T47D (cell line): ENCODE data around the gene SETD3.
A peak's percentile ranks its signal among the peaks of the same experiment; 100 is the strongest.

Experiments
- DNase-seq, 2 experiments: peaks; one replicate each; pipeline versions ENCODE4 v3.0.0 to v3.0.0-alpha.2; 2011 to 2012; ENCODE audit warnings: low read depth in 1 of 2, low spot score in 1 of 2
- JUND ChIP-seq: IDR thresholded peaks from 2 replicates; pipeline ENCODE4 v1.6.1; 2012; ENCODE audit warnings: low read depth
- in situ Hi-C: cut with HindIII; loops from 2 replicates; pipeline ENCODE4 v1.10.0; 2016; ENCODE audit warnings: low sequenced_read_pairs, low pct_unique_long_range_greater_than_20kb

The SETD3 gene

DNA sequence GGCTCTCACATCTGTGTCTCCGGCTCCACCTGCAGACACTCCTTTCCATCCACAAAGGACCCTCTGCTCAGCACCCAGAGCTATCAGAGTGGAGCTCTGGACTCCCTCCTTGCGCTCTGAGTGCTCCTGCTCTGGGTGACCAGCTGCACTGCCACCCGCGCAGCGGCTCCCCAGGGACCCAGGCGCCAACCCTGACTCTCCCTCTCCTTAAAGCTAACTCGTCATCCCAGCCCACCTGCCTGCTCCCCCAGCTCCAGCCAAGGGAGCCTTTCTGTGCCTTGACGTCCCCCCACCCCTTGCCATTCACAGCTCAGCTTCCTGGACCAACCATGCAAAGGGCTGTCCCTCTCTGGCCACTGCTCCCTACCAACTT is 99.0 kb downstream of the SETD3 start:
- in situ Hi-C loops = no loop called here
- no peak for DNase-seq
- TF ChIP-seq JUND = no peak

DNA sequence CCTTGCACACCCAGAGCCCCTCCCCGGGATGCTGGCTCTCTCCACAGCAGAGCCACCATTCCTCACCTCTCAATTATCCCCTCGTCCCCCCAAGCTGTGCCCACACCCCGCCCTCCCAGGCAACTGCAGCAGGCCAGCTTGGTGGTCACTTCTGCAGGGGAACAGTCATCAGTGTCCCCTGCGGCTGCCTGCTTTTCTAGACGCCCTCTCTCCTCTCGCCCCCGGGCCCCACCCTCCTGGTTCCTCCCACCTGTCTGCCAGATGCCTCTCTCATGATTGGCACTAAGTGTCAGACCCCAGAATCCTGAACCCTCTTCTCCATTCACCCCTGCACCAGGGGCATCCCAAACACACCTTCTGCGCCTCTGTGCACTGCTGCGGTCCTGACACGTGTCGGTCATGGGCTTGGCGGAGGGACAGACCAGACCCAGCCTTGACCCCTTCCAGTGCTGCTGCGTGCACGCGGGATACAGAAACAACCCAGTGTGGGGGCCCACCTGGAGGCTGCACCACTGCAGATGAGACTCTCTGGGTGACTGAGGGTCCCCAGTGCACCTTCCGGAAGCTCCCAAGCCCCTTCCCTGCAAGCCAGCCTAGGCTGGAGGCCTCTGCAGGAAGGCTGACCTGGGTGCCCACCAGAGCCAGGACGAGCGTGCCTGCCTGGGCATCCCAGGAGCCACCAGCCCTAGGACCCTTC is 99.5 kb downstream of the SETD3 start:
- DNase-seq = no peak
- in situ Hi-C loops = no loop called here
- no peak for TF ChIP-seq JUND

DNA sequence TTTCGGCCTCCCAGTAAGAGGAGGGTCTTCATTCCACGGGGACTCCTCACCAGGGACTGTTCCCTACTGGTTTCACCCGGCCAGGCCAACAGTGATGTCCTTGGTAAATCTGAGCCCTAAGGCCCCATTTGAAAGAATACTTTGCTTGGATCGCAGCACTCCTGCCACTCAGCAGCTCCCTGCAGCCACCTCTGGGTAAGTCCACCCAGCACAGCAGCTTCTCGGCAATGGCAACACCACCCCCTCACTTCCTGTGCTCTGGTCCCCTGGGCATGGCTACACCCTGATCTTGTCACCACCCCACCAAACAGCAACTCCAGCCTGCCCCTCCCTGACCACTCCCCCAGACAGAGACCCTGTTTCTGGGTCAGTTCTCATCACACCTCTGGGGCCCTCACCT is 100.3 kb downstream of the SETD3 start:
- no peak for DNase-seq
- TF ChIP-seq JUND = no peak
- in situ Hi-C loops = no loop called here

DNA sequence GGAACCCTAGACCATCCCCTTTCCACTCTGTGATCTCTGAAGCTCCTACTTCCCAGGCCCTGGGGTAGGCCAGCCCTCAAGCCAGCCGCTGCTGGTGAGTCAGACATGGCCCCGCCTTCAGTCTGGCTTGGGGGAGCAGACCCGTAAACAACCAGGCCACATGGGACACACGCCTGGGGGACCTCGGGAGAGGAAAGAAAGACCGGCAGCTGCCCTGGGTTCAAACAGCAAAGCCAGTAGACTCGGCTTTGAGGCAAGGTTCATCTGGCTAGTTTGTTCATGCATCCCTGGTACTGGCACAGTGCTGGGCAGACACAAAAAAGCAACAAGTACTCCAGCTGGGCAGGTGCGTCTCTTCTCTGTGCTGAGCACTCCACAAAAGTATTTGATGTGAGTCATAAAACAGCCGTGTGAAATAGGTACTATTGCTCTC is 101.9 kb downstream of the SETD3 start:
- no peak for TF ChIP-seq JUND

DNA sequence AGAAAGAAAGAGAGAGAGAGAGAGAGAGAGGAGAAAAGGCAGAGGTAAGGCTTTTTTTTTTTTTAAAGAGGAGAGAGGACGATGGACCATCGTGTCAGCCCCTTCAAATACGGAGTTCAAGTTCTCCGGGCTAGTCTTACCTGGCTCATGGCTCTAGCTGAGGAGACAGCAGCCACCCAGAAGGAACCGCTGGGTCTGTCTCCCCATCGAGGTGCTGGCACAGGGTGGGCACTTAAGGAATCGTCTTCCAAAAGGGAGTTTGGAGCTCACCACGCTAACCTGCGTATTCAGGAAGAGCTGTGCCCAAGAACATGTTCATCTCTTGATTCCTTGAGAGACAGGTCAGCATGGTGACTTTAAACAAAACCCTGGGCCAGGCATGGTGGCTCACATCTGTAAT is 102.7 kb downstream of the SETD3 start:
- DNase-seq = no peak
- TF ChIP-seq JUND = no peak
- in situ Hi-C loops = no loop called here

More for the DNA sequence above, 101.9 kb downstream of the SETD3 start:
- no peak for DNase-seq
- in situ Hi-C loops = no loop called here

DNA sequence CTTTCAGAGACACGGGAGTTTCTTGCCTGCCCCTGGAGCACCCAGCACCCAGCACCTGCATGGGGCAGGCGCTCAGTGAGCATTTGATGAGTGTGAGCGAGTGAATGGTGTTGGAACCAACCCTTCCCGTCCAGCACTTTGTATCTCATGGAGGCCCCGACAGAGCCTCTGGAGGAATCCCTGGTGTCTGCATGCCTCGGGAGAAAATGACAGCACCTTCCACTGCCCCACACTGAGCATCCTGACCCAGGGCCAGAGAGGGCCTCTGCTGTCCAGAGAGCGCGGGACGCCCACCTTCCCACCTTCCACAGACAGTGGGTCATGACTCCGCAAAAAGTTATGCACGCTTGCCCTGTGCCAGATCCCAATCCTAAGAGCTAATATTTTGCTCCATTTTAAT is 105.7 kb downstream of the SETD3 start:
- in situ Hi-C loops = no loop called here
- DNase-seq = no peak
- no peak for TF ChIP-seq JUND

DNA sequence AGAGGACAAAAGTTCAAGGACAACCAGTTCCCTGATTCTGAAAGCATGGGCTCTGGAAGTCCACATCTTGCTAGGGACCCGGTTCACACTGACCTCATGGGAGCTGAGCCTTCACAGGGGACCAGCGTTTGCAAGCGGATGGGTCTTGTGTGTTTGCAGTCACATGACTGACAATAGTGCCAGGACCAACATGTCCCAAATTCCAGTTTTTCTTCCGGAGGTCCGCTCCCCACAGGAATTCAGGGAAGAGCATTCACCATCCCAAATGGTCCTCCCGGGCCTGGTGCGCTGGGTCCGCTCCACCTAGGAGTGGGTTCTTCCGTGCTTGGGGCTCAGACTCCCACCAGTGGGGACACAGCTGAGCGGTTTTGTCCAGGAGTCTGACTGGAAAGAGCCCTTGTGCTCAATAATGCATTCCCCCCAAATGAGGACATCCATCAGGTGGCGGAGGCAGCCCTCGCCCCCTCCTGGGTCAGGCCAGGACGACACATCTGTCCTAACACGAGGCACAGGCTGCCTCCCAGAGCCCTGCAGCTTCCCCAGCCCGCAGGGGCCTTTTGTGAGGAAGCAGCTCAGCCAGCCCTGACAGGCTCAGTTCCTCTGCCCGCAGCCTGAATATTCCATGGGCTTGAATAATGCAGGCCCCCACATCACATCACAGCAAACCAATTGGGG is 116.9 kb downstream of the SETD3 start:
- DNase-seq = no peak
- no peak for TF ChIP-seq JUND
- in situ Hi-C loops = no loop called here

DNA sequence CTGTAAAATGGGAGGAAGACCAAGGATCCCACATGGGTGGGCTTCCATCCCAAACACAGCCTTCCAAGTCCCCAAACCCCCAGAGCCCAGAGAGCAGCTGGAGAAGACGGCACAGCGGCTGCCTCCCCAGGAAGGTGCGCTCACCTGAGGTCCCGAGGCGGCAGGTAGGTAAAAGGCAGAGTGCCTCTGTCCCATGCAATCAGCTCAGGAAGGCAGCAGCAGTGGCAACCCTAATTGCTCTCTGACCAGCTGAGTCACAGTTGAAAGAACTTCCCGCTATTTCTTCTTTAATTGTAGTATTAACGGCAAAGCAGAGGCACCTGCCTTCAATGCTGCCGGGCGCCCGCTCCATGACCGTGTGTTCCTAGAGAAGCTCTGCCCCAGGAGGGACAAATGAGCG is 117.6 kb downstream of the SETD3 start:
- in situ Hi-C loops = no loop called here
- TF ChIP-seq JUND = no peak
- DNase-seq = no peak

DNA sequence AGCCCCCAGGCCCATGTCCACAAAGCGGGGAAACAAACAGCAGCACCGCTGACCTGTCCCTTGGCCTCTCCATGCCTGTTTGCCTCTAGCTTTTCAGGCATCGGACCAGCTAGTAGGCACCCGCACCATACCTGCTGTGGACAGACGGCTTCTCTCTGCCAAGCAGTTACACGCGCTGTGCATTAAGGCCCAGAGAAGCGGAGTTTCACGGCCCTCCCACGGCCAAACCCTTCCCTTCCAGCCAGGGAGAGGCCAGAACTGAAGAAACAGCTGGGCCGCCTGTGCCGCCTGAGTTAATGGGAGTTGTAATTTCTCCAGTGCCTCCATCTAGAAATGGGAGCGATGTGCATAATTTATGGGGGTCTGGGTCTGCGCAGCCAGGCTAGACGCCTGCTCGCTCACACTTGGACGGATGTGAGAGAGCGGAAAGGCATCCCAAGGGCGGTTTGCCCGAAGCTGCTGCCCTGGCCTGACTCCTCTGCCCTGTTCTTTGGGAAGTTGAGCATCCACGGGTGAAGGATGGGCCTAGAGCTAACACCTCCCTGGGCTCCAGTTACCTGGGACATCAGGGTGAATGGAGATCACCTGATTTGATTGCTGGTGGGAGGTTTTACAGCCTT is 119.0 kb downstream of the SETD3 start:
- in situ Hi-C loops = no loop called here
- TF ChIP-seq JUND = no peak
- DNase-seq = no peak

DNA sequence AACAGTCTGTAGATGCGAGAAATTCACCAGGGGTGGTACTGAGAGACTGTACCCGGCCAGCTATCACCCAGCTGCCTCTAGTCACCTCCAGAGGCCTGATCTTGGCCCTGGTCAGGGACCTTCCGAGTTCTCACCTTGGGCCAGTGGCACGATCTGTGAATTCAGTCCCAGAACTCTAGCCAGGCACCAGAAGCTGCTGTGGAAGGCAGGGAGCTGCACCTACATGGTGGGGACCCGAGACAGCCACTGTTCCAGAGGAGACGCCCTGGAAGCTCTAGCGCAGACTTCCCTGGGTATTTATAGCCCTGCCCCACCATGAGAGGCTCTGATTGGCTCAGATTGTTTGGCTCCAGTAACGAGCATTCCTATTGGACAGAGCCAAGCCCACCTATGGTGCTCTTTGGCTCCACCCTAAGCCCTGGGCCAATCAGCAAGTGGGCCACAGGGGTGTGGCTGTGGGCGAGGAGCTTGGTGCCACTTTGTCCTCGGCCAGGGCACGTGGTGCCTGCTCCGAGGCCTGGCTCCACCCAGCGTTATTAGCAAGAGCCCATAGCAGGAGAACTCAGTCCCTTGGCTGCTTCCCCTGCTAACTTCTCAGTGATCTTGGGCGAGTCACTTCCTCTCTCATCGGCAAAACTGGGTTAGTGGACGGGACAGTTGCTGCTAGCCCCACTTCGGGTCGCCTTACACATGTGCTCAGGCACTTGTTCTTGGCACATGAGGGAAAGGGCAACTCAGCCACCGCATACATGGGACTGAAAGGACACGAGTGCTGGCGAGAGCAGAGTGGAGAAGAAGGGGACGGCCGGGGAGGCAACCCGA is 119.7 kb downstream of the SETD3 start:
- TF ChIP-seq JUND = no peak
- in situ Hi-C loops = no loop called here
- peak in 1 of 2 experiments; percentile 23 for DNase-seq

DNA sequence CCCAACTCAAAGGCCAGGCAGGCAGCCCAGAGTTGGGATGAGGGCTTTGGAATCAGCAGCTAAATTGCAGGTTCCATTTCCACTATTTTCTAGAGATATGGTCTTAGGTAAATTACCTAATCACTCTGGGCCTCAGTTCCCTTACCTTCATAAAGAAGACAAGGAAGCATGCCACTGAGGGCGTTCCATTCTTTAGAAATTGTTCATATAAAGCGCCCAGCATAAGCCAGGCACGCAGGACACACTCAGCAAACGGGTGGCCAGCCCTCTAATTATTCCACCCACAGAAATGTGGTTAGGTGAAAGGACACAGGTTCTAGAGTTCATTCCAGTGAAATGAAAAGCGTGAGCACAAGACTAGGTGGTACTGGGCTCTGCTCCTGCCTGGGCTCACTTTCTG is 120.8 kb downstream of the SETD3 start:
- in situ Hi-C loops = no loop called here
- TF ChIP-seq JUND = no peak
- DNase-seq = no peak

DNA sequence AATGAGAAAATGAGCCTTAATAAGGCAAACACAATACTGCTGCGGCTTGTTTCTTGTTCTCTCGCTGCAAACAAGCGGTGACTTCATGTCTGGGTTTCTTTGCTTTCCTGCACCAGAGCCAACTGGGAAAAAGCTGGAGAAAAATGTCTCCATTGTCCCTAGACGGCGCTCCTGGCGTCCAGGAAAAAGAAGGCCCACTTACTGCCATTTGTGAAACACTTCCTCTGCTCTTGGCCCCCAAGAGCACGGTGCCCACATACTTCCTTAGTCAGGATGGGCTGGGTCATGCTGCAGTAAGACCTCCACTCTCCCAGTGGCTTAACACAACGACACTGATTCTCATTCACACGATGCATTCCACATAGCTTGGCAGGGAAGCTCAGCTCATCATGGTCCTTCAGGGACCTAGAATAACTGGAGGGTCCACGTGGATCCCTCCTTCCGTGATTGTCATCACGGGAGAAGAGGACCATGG is 122.7 kb downstream of the SETD3 start:
- in situ Hi-C loops = no loop called here

More for the DNA sequence above, 122.7 kb downstream of the SETD3 start:
- no peak for DNase-seq
- TF ChIP-seq JUND = no peak
